NCI-H146 treated with DMSO at 0.1 percent for 48 hours (cell line): Measurements from ENCODE around the gene MAP3K19.
"Not testable (repeated sequence)": the region's sequence is repeated elsewhere in the genome, so short reads cannot be mapped to it uniquely, and the experiment has no call there.

Experiments used
- DNase-seq: peaks from one replicate; lab custom pipeline; 2025; ENCODE audit not compliant: unreplicated experiment; lab: John Stamatoyannopoulos, UW

MAP3K19 gene

GRCh38 chr2:135047300-135047699 lies at the start of gene MAP3K19:
MAP3K19 (minus strand) TSS chr2:135047447; CDS start chr2:135024647, 22,800 bp downstream.
- no peak for DNase-seq

GRCh38 chr2:135096665-135097446 lies 49.6 kb upstream of the MAP3K19 start:
- DNase-seq = no peak

- DNase-seq = no peak
Observed at GRCh38 chr2:135095591-135095990, 48.3 kb upstream of the MAP3K19 start.

GRCh38 chr2:135094508-135094907 lies 47.3 kb upstream of the MAP3K19 start:
- no peak for DNase-seq

GRCh38 chr2:135093670-135094330 lies 46.6 kb upstream of the MAP3K19 start:
- no peak for DNase-seq

- no peak for DNase-seq
Observed at GRCh38 chr2:135093193-135093592, 45.9 kb upstream of the MAP3K19 start.

GRCh38 chr2:135091681-135092080 lies 44.4 kb upstream of the MAP3K19 start:
- DNase-seq = no peak

- DNase-seq = not testable (repeated sequence)
Observed at GRCh38 chr2:135089597-135089996, 42.4 kb upstream of the MAP3K19 start.

GRCh38 chr2:135086222-135086621 lies 39.0 kb upstream of the MAP3K19 start:
- no peak for DNase-seq

GRCh38 chr2:135078417-135078816 lies 31.2 kb upstream of the MAP3K19 start:
- no peak for DNase-seq

GRCh38 chr2:135076556-135076955 lies 29.3 kb upstream of the MAP3K19 start:
- DNase-seq = no peak

GRCh38 chr2:135074216-135074615 lies 27.0 kb upstream of the MAP3K19 start:
- no peak for DNase-seq

GRCh38 chr2:135072125-135072997 lies 25.1 kb upstream of the MAP3K19 start:
- no peak for DNase-seq

- DNase-seq = no peak
Observed at GRCh38 chr2:135066710-135067109, 19.5 kb upstream of the MAP3K19 start.

- no peak for DNase-seq
Observed at GRCh38 chr2:135064149-135064548, 16.9 kb upstream of the MAP3K19 start.

GRCh38 chr2:135063210-135063609 lies 16.0 kb upstream of the MAP3K19 start:
- DNase-seq = no peak

- DNase-seq = no peak
Observed at GRCh38 chr2:135059577-135059976, 12.3 kb upstream of the MAP3K19 start.

- no peak for DNase-seq
Observed at GRCh38 chr2:135056790-135057189, 9.5 kb upstream of the MAP3K19 start.

- no peak for DNase-seq
Observed at GRCh38 chr2:135055182-135055786, 8.0 kb upstream of the MAP3K19 start.

- no peak for DNase-seq
Observed at GRCh38 chr2:135052997-135053474, 5.8 kb upstream of the MAP3K19 start.
